Activated naive CD8-positive, alpha-beta T cell treated with anti-CD3 and anti-CD28 coated beads for 36 hours (primary cell): ENCODE measurements around the gene EN2. TPM values are rescaled to one million over a fixed set of nuclear protein-coding genes. Genes with fewer than 3 reads are reported as not detected.
A peak's percentile ranks its signal among the peaks of the same experiment; 100 is the strongest.

Experiments used
- DNase-seq: peaks from one replicate; pipeline ENCODE4 v3.0.0; 2021
- H3K27ac Mint-ChIP-seq: one replicate; pipeline ENCODE4 v1.8.0; 2022; ENCODE audit warnings: mild to moderate bottlenecking, moderate library complexity, mixed read lengths
- H3K27me3 Mint-ChIP-seq: one replicate; pipeline ENCODE4 v1.8.0; 2022; ENCODE audit warnings: mild to moderate bottlenecking, mixed read lengths
- H3K36me3 Mint-ChIP-seq: one replicate; pipeline ENCODE4 v1.8.0; 2021; ENCODE audit warnings: mild to moderate bottlenecking, mixed read lengths
- H3K4me1 Mint-ChIP-seq: one replicate; pipeline ENCODE4 v1.8.0; 2021; ENCODE audit warnings: mixed read lengths
- H3K4me3 Mint-ChIP-seq: one replicate; pipeline ENCODE4 v1.8.0; 2022; ENCODE audit warnings: mild to moderate bottlenecking, moderate library complexity, mixed read lengths
- H3K9me3 Mint-ChIP-seq: one replicate; pipeline ENCODE4 v1.8.0; 2022; ENCODE audit warnings: mixed read lengths
- total RNA-seq, 2 experiments: library from RNA; stranded (reverse); gene quantifications; one replicate each; pipeline ENCODE4 v1.2.3, GENCODE V29; 2021

EN2 gene
- total RNA-seq, 2 experiments from 2014 or later = not detected

GRCh38 chr7:155491812-155492211 is 33.9 kb downstream of the EN2 start:
- Mint-ChIP-seq H3K36me3 (peaks cover 10% of the 10 kb centered on the region), H3K27ac (no peak overlapping the region), H3K9me3 (peaks cover 2% of the 10 kb centered on the region), H3K4me3 (peak overlapping the region; percentile 80), H3K4me1 (peaks cover 14% of the 10 kb centered on the region), H3K27me3 (peaks cover 48% of the 10 kb centered on the region)
- no peak for DNase-seq

- Mint-ChIP-seq H3K27ac (no peak overlapping the region), H3K4me3 (no peak overlapping the region), H3K36me3 (peaks cover 10% of the 10 kb centered on the region), H3K9me3 (peaks cover 2% of the 10 kb centered on the region), H3K27me3 (peaks cover 41% of the 10 kb centered on the region), H3K4me1 (peaks cover 16% of the 10 kb centered on the region)
- no peak for DNase-seq
These were observed 36.0 kb downstream of the EN2 start for GRCh38 chr7:155493744-155494538.

- H3K4me1 Mint-ChIP-seq = peaks cover 16% of the 10 kb centered on the region
- no peak overlapping the region for H3K4me3 Mint-ChIP-seq
- H3K27me3 Mint-ChIP-seq = peaks cover 42% of the 10 kb centered on the region
- H3K36me3 Mint-ChIP-seq = peaks cover 10% of the 10 kb centered on the region
- H3K9me3 Mint-ChIP-seq = peaks cover 2% of the 10 kb centered on the region
- no peak overlapping the region for H3K27ac Mint-ChIP-seq
- DNase-seq = no peak
These were observed 36.6 kb downstream of the EN2 start for GRCh38 chr7:155494551-155494950.

DNA sequence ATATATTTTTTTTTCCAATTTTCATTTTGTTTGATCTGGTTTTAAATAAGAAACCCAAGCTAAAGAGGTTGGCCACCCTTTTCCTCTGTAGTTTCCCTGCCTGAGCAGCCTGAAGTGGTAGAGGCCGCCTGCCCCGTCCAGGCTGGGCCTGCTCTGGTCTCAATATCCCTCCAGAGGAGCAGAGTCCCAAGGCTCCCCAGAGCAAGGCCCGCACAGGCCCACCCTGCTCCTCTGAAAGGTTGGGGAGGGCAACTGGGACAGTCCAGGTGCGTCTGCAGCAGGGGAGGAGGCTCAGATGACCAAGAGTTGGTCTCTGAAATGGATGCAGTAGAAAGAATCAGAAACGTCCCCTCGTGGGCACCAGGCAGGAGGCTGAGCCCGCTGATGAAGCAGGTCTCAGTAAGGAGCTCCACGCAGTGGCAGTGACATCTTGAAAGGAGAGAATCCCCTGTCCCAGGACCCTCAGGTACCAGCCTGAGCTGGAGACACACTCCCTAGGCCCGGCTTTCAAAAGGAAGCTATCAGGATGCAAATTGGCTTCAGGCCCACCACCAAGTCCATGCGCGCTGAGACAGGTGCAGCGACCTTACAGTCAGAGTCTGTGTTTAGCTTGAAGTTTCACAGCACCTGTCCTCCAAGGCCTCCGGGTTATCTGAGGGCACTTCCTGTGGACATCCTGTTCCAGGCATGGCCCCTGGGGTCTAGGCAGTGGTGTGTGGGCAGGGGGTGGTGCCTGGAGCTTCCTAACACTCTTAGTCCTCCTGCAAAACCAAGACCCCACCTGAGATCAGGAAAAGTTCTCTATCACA is 37.7 kb downstream of the EN2 start:
- Mint-ChIP-seq H3K27ac (no peak overlapping the region), H3K36me3 (peaks cover 10% of the 10 kb centered on the region), H3K27me3 (peaks cover 41% of the 10 kb centered on the region), H3K4me1 (peaks cover 13% of the 10 kb centered on the region), H3K9me3 (peaks cover 2% of the 10 kb centered on the region), H3K4me3 (no peak overlapping the region)
- DNase-seq = no peak

GRCh38 chr7:155496267-155497005 is 38.5 kb downstream of the EN2 start:
- no peaks in the 10 kb centered on the region for H3K9me3 Mint-ChIP-seq
- H3K27me3 Mint-ChIP-seq = peaks cover 43% of the 10 kb centered on the region
- DNase-seq = no peak
- H3K27ac Mint-ChIP-seq = no peak overlapping the region
- H3K4me1 Mint-ChIP-seq = peaks cover 7% of the 10 kb centered on the region
- H3K36me3 Mint-ChIP-seq = peaks cover 7% of the 10 kb centered on the region
- no peak overlapping the region for H3K4me3 Mint-ChIP-seq

DNA sequence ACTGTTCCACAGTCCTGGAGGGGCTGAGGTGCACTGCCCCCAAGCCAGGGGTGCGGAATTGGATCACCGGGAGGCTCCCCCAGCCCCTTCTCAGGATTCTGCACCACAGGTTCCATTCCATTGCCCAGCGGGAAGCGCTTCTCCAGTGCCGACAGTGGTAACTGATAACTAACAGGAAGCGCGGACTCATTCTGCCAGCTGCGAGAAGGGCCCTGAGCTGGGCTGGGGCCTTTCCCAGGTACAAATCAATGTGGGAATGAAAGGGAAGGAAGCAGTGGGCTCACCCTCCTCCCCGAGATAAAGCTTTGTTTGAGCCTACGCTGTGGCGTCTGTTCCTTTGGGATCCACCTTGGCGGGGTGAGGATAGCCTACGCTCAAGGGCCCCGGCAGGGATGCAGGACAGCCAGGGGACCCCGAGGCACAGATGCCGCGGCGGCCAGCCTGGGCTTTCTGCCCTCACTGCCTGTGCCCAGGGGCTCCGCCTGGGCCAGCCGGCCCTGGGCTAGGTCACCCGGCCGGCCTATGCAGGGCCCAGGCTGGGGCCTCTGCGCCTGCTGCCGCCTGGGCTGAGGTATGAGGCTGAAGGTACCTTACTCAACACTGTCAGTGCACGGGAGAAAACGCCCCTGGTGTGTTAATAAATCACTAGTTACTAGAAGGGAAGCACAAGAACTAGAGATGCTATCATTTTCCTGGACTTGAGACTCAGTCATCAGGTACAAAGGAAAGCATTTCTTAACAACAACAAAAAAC is 39.4 kb downstream of the EN2 start:
- Mint-ChIP-seq H3K4me3 (no peak overlapping the region), H3K27me3 (peaks cover 44% of the 10 kb centered on the region), H3K4me1 (peaks cover 2% of the 10 kb centered on the region), H3K9me3 (no peaks in the 10 kb centered on the region), H3K27ac (no peak overlapping the region), H3K36me3 (no peaks in the 10 kb centered on the region)
- no peak for DNase-seq

DNA sequence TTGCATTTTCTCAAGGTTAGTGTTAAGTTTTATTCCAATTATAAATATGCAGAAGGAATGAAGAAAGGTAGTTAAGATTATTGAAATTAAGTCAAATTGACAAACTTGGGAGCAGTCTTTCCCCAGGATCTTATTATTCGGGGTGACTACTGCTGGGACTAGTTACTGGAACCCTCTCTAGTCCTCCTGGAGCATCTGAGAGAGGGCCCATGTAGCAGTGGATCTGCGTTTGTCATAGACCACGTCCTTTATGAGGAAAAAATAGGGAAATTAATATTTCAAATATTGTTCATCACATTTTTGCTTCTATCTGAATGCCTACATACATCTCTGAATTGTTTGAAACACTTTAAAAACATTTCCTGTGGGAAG is 47.5 kb downstream of the EN2 start:
- Mint-ChIP-seq H3K4me1 (peaks cover 22% of the 10 kb centered on the region), H3K4me3 (no peak overlapping the region), H3K27ac (no peak overlapping the region), H3K36me3 (peaks cover 9% of the 10 kb centered on the region), H3K9me3 (peaks cover 1% of the 10 kb centered on the region), H3K27me3 (peaks cover 100% of the 10 kb centered on the region)
- DNase-seq = no peak

DNA sequence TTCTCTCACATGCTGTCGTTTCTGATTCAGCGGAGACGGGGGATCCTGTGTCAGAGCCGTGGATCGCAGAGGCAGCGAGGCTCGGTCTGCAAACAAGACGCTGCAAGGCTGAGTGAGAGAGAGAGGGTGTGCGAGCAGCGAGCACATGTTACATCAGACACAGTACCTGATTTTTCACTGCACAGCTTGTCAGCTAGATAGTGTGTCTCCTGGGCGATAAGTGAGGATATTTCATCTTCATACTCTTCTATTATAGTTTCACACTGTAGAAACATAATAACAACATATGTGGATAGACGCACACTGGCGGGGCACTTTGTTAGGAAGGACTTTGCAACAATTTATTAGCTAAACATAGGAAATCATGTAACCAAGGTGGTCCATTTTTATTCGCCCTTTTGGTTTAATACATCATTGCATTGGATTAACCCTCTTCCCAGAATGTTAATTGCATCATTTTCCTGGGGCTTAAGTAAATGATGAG is 49.0 kb downstream of the EN2 start:
- H3K27me3 Mint-ChIP-seq = peaks cover 100% of the 10 kb centered on the region
- H3K4me3 Mint-ChIP-seq = no peak overlapping the region
- peaks cover 9% of the 10 kb centered on the region for H3K36me3 Mint-ChIP-seq
- no peak overlapping the region for H3K27ac Mint-ChIP-seq
- peaks cover 3% of the 10 kb centered on the region for H3K9me3 Mint-ChIP-seq
- peaks cover 22% of the 10 kb centered on the region for H3K4me1 Mint-ChIP-seq
- no peak for DNase-seq

GRCh38 chr7:155507576-155507975 is 49.6 kb downstream of the EN2 start:
- Mint-ChIP-seq H3K27me3 (peaks cover 100% of the 10 kb centered on the region), H3K36me3 (peaks cover 9% of the 10 kb centered on the region), H3K4me3 (no peak overlapping the region), H3K9me3 (peaks cover 3% of the 10 kb centered on the region), H3K27ac (no peak overlapping the region), H3K4me1 (peaks cover 22% of the 10 kb centered on the region)
- DNase-seq = no peak

GRCh38 chr7:155508376-155509358 is 50.7 kb downstream of the EN2 start:
- DNase-seq = no peak
- Mint-ChIP-seq H3K9me3 (peaks cover 3% of the 10 kb centered on the region), H3K36me3 (peaks cover 9% of the 10 kb centered on the region), H3K27ac (no peak overlapping the region), H3K4me3 (no peak overlapping the region), H3K27me3 (peaks cover 100% of the 10 kb centered on the region), H3K4me1 (peaks cover 22% of the 10 kb centered on the region)

DNA sequence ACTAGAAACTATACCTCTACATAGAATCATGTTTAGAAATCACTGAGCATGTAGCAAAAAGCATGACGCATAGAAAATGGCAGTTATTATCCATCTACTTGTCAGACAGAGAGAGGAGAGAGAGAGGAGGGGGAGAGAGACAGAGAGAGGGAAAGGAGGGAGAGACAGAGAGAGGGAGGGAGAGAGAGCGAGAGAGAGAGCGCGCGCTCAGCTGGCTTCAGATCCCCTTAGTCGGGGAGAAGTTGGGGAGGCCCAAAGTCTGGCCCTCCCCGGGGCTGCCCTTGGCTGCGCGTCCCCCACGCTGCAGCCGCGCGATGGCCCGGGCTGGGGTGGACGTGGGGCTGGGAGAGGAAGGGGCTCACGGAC is 51.4 kb downstream of the EN2 start:
- H3K27me3 Mint-ChIP-seq = peaks cover 100% of the 10 kb centered on the region
- H3K27ac Mint-ChIP-seq = no peak overlapping the region
- H3K4me1 Mint-ChIP-seq = peaks cover 22% of the 10 kb centered on the region
- peak overlapping the region; percentile 58 for H3K4me3 Mint-ChIP-seq
- no peak for DNase-seq
- H3K9me3 Mint-ChIP-seq = peaks cover 3% of the 10 kb centered on the region
- peaks cover 9% of the 10 kb centered on the region for H3K36me3 Mint-ChIP-seq

GRCh38 chr7:155509725-155510551 is 52.0 kb downstream of the EN2 start:
- Mint-ChIP-seq H3K27ac (peak overlapping the region; percentile 25), H3K36me3 (peaks cover 9% of the 10 kb centered on the region), H3K27me3 (peaks cover 100% of the 10 kb centered on the region), H3K9me3 (peaks cover 3% of the 10 kb centered on the region), H3K4me3 (peak overlapping the region; percentile 69), H3K4me1 (peaks cover 22% of the 10 kb centered on the region)
- DNase-seq = no peak
